OCI-LY3 (cell line): ENCODE measurements around the gene FKRP.

Experiments used
- H2AFZ ChIP-seq: fragments of 200-600, 300-600 bp; shearing (Covaris generic); 2 replicates; pipeline ENCODE4 v1.6.0; 2014; ENCODE audit warnings: antibody characterized with exemption, low read depth, low read length
- H3K27ac ChIP-seq: fragments of 200-600, 300-600 bp; sonication (generic); 2 replicates; pipeline ENCODE4 v1.5.1; 2014; ENCODE audit warnings: mild to moderate bottlenecking, low read length, moderate library complexity, mixed read lengths
- H3K27me3 ChIP-seq: fragments of 200-600, 300-600 bp; sonication (generic); 2 replicates; pipeline ENCODE4 v1.6.1; 2014; ENCODE audit warnings: low read depth, low read length, mixed read lengths
- H3K36me3 ChIP-seq: fragments of 200-600, 300-600 bp; sonication (generic); replicated peaks from 2 replicates; pipeline ENCODE3; 2014; ENCODE audit warnings: low read depth, low read length, mixed read lengths
- H3K4me1 ChIP-seq: fragments of 300-600, 200-600 bp; sonication (generic); 2 replicates; pipeline ENCODE4 v1.6.1; 2014; ENCODE audit warnings: low read length, mixed read lengths
- H3K4me2 ChIP-seq: fragments of 200-600, 300-600 bp; sonication (generic); 2 replicates; pipeline ENCODE4 v1.6.1; 2014; ENCODE audit warnings: low read length, mixed read lengths
- H3K4me3 ChIP-seq: fragments of 300-600, 200-600 bp; sonication (generic); 2 replicates; pipeline ENCODE4 v1.5.1; 2014; ENCODE audit warnings: antibody characterized with exemption, mild to moderate bottlenecking, low read length, moderate library complexity
- H3K79me2 ChIP-seq: fragments of 300-600, 200-600 bp; shearing (Covaris generic); 2 replicates; pipeline ENCODE4 v1.6.1; 2014; ENCODE audit warnings: mild to moderate bottlenecking, low read length, mixed read lengths
- H3K9ac ChIP-seq: fragments of 300-600, 200-600 bp; shearing (Covaris generic); 2 replicates; pipeline ENCODE4 v1.6.0; 2014; ENCODE audit warnings: mild to moderate bottlenecking, low read length, moderate library complexity
- H3K9me3 ChIP-seq: fragments of 200-600, 300-600 bp; shearing (Covaris generic); 2 replicates; pipeline ENCODE4 v1.6.1; 2014; ENCODE audit warnings: low read length, mixed read lengths; ENCODE audit not compliant: insufficient read depth
- H4K20me1 ChIP-seq: fragments of 200-600, 300-600 bp; sonication (generic); 2 replicates; pipeline ENCODE4 v1.6.1; 2016; ENCODE audit warnings: low read length, mixed read lengths; ENCODE audit not compliant: insufficient read depth
- CTCF ChIP-seq: fragments of 200-600, 300-600 bp; sonication (generic); IDR thresholded peaks from 2 replicates; pipeline ENCODE4 v1.5.1; 2014; ENCODE audit warnings: antibody characterized with exemption, low read length, low read depth
- EZH2phosphoT487 ChIP-seq: fragments of 200-600 bp; shearing (Covaris generic); IDR thresholded peaks from 2 replicates; pipeline ENCODE4 v1.6.1; 2018; ENCODE audit warnings: antibody characterized with exemption, mixed run types, low read depth

The FKRP gene

GRCh38 chr19:46716672-46717033 is 29.2 kb upstream of the FKRP start:
- no peaks in the 10 kb centered on the region for H3K9me3 ChIP-seq
- no peak for TF ChIP-seq CTCF
- TF ChIP-seq EZH2phosphoT487 = no peak
- H3K79me2 ChIP-seq = peaks cover 24% of the 10 kb centered on the region
- no peak overlapping the region for H2AFZ ChIP-seq
- H3K36me3 ChIP-seq = peaks cover 17% of the 10 kb centered on the region
- peaks cover 42% of the 10 kb centered on the region for H3K4me1 ChIP-seq
- H3K4me2 ChIP-seq = peak overlapping the region; percentile 95
- H3K4me3 ChIP-seq = peak overlapping the region; percentile 94
- H3K27ac ChIP-seq = peak overlapping the region; percentile 45
- no peaks in the 10 kb centered on the region for H3K27me3 ChIP-seq
- peaks cover 5% of the 10 kb centered on the region; the same call in 1 of the 2 replicates for H4K20me1 ChIP-seq
- H3K9ac ChIP-seq = peak overlapping the region; percentile 93

GRCh38 chr19:46717034-46717715 is 28.7 kb upstream of the FKRP start, which contains the start of gene PRKD2:
Gene PRKD2, minus strand, starts transcription at chr19:46717114. Its CDS starts 744 bp downstream, at chr19:46716370.
- no peak within 1 kb of the TSS; the same call in 1 of the 2 replicates for H2AFZ ChIP-seq

GRCh38 chr19:46717716-46718143 is 28.1 kb upstream of the FKRP start:
- no peaks in the 10 kb centered on the region for H3K9me3 ChIP-seq
- peaks cover 42% of the 10 kb centered on the region for H3K4me1 ChIP-seq
- peak overlapping the region; percentile 93 for H3K9ac ChIP-seq
- H3K79me2 ChIP-seq = peaks cover 24% of the 10 kb centered on the region
- H2AFZ ChIP-seq = no peak overlapping the region
- no peak for TF ChIP-seq CTCF
- TF ChIP-seq EZH2phosphoT487 = no peak
- H3K27ac ChIP-seq = peak overlapping the region; percentile 74
- H3K27me3 ChIP-seq = no peaks in the 10 kb centered on the region
- peaks cover 28% of the 10 kb centered on the region for H3K36me3 ChIP-seq
- peaks cover 5% of the 10 kb centered on the region; the same call in 1 of the 2 replicates for H4K20me1 ChIP-seq
- peak overlapping the region; percentile 77 for H3K4me2 ChIP-seq
- H3K4me3 ChIP-seq = peak overlapping the region; percentile 94

More at GRCh38 chr19:46717034-46717715, 28.7 kb upstream of the FKRP start, which contains the start of gene PRKD2:
- Histone ChIP-seq H3K9ac (peak within 1 kb of the TSS; percentile 93), H3K27me3 (no peaks in the 10 kb centered on the region), H3K4me3 (peak within 1 kb of the TSS; percentile 94), H4K20me1 (peaks cover 5% of the 10 kb centered on the region; the same call in 1 of the 2 replicates), H3K36me3 (peaks cover 22% of the 10 kb centered on the region), H3K79me2 (peaks cover 24% of the 10 kb centered on the region), H3K9me3 (no peaks in the 10 kb centered on the region), H3K27ac (peak within 1 kb of the TSS; percentile 74), H3K4me2 (peak within 1 kb of the TSS; percentile 95), H3K4me1 (peaks cover 42% of the 10 kb centered on the region)
- no peak for TF ChIP-seq CTCF

DNA sequence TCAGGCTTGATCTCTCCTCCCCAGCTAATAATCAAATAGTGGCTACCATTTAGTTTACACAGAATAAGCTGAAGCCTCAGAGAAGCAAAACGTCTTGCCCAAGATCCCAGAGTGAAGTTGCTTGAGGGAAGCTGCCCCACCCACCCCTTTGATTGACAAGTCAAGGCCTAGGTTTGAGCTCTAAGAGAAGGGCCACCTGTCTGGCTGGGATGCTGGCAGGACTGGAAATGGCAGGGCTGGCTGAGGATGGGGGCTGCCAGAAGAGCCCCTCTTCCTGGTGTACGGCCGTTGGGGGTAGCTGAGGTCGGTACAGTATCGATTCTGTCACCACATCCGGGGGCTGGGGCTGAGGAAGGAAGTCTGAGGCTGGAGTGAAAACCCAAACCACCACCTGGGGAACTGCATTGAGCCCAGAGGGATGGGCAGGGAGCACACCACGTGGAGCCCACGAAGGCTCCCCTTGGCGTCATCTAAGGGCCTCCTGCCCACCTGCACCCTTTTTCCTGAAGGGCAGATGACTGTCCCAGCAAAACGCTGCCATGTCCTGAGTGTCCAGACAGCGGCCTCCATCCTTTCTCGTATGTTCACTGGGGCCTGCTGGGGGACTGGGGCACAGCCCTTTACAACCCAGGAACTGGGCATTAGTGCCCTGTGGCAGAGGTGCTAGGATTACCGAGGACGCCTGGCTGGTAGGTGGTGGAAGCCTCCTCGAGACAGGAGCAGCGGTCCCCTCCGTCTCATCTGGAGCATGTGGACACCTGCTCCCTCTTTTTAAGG is 27.5 kb upstream of the FKRP start:
- Histone ChIP-seq H3K9me3 (no peaks in the 10 kb centered on the region), H3K4me1 (peaks cover 42% of the 10 kb centered on the region), H3K4me3 (peak overlapping the region; percentile 94), H3K27ac (peak overlapping the region; percentile 74), H2AFZ (no peak overlapping the region), H3K9ac (peak overlapping the region; percentile 93; the same call in 1 of the 2 replicates), H4K20me1 (peaks cover 5% of the 10 kb centered on the region; the same call in 1 of the 2 replicates), H3K79me2 (peaks cover 24% of the 10 kb centered on the region), H3K36me3 (peaks cover 28% of the 10 kb centered on the region), H3K27me3 (no peaks in the 10 kb centered on the region), H3K4me2 (peak overlapping the region; percentile 77)
- TF ChIP-seq EZH2phosphoT487 (no peak), CTCF (no peak)
